ENCODE data around the gene DLG2. TPM values are rescaled to one million over a fixed set of nuclear protein-coding genes. Genes with fewer than 3 reads are reported as not detected.

The DLG2 gene
- total RNA-seq, 4 donors from 2014 or later: 6.5 to 14.6 (median 7.2) TPM

DNA sequence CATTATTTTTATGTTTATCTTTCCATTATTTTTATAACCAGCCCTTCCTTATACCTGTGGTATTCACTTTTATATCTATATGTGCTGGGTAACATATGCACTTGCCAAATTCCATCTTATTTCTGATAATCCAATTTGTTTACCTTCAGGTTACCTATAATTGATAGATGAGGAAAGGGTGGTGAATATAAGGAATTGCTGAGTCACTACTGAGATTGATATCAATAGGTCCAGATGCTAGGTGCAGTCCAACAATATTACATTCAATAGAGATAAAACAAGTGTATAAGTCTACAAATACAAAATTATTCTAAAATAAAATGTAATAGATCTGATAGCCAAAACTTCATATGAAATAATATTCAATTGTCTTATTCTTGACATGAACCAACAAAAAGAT is 1582.0 kb downstream of the DLG2 start:
- H3K36me3 ChIP-seq: no peaks in the 10 kb centered on the region
- TF ChIP-seq POLR2A (IDR thresholded peaks at IDR 0.05) (no peak), EP300 (IDR thresholded peaks at IDR 0.05) (no peak)
- TF ChIP-seq, protein P1, sequence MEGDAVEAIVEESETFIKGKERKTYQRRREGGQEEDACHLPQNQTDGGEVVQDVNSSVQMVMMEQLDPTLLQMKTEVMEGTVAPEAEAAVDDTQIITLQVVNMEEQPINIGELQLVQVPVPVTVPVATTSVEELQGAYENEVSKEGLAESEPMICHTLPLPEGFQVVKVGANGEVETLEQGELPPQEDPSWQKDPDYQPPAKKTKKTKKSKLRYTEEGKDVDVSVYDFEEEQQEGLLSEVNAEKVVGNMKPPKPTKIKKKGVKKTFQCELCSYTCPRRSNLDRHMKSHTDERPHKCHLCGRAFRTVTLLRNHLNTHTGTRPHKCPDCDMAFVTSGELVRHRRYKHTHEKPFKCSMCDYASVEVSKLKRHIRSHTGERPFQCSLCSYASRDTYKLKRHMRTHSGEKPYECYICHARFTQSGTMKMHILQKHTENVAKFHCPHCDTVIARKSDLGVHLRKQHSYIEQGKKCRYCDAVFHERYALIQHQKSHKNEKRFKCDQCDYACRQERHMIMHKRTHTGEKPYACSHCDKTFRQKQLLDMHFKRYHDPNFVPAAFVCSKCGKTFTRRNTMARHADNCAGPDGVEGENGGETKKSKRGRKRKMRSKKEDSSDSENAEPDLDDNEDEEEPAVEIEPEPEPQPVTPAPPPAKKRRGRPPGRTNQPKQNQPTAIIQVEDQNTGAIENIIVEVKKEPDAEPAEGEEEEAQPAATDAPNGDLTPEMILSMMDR (IDR thresholded peaks at IDR 0.05): no peak
- H3K27ac ChIP-seq: no peak overlapping the region
- no peak for DNase-seq (ENCODE audit: low spot score in 2 of 2)
- no peaks in the 10 kb centered on the region for H3K4me1 ChIP-seq
- H3K9me3 ChIP-seq: peaks cover 0 to 7% (median 0%) of the 10 kb centered on the region in 4 donors
- no peak overlapping the region for H3K4me3 ChIP-seq
- H3K27me3 ChIP-seq: no peaks in the 10 kb centered on the region

DNA sequence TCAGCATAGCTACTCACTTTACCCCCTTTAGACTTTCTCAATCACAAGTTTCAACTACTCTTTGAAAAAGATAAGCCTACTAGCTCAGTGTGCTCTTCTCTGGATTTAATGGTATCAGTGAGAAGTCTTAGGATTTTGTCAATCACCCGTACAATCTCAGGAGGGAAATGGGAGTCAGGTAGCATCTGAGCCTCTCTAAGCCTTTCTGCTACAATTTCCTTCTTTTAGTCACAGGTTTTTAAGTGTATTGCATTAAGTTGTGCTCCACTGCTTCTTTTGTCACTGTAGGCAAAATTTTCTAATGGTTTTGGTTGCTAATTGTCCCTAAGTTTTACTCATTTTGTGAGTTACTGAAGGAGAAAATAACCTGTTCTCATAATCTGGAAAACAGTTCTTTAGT is 1582.4 kb downstream of the DLG2 start:
- 83 to 91% methylated on average over 1 of the region's 1 CpG for whole genome bisulfite sequencing, 2 donors
- TF ChIP-seq, protein P1 (IDR thresholded peaks at IDR 0.05): no peak
- TF ChIP-seq POLR2A (IDR thresholded peaks at IDR 0.05): no peak
- TF ChIP-seq EP300 (IDR thresholded peaks at IDR 0.05): no peak
- no peaks in the 10 kb centered on the region for H3K36me3 ChIP-seq

DNA sequence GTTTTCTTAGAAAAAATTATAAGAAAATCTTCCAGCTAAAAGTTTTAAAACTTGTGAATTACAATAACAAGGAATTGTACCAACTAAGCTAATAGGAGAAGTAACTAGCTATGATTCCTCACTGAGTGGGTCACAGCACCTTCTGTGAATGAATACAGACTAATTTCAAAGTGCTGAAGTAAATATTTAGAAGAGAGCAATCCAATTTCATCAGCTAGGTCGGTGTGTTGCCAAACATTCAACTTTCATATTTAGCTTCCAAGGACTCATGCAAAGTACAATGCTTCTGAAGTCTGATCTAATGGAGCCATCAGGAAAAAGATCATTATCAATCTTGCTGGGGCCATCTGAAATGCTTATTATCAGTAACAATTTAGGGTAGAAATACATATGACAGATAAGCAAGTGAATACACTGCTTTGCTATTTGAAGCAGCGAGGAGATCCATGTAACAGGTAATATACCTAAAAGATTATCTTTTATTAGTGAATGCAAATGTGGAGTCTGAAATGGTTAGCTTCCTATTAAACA is 1590.4 kb downstream of the DLG2 start:
- no peaks in the 10 kb centered on the region for H3K36me3 ChIP-seq
- H3K4me3 ChIP-seq: no peak overlapping the region
- H3K27me3 ChIP-seq: no peaks in the 10 kb centered on the region
- 77 to 79% methylated on average over 2 of the region's 2 CpGs for WGBS, 2 donors
- no peaks in the 10 kb centered on the region for H3K4me1 ChIP-seq
- TF ChIP-seq, protein P1 (IDR thresholded peaks at IDR 0.05): no peak
- TF ChIP-seq EP300 (IDR thresholded peaks at IDR 0.05) (no peak), POLR2A (IDR thresholded peaks at IDR 0.05) (no peak)
- no peaks in the 10 kb centered on the region for H3K9me3 ChIP-seq
- H3K27ac ChIP-seq: no peak overlapping the region
- DNase-seq (ENCODE audit: low spot score in 2 of 2): no peak

More for the DNA sequence above, 1582.4 kb downstream of the DLG2 start:
- H3K4me3 ChIP-seq: no peak overlapping the region
- no peak for DNase-seq (ENCODE audit: low spot score in 2 of 2)
- no peaks in the 10 kb centered on the region for H3K27me3 ChIP-seq
- peaks cover 0 to 2% (median 0%) of the 10 kb centered on the region in 4 donors for H3K9me3 ChIP-seq
- H3K27ac ChIP-seq: no peak overlapping the region
- H3K4me1 ChIP-seq: no peaks in the 10 kb centered on the region

DNA sequence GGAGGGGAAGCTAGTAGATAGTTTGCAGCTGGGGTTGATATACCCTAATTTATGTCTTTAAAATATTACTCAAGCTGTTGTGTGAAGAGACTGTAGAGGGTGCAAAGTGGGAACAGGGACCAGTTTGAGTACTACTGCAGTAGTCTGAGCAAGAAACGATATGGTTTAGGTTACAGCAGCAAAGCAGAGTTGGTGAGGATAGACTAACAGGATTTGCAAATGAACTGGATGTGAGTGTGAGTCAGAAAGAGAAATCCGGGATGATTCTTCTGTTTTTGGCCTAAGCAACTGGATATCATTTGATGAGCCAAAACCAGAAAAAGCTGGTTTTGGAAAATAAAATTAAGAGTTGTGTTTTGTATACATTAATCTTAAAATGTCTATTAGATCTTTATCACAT is 1591.5 kb downstream of the DLG2 start:
- Histone ChIP-seq H3K4me1 (no peaks in the 10 kb centered on the region), H3K27me3 (no peaks in the 10 kb centered on the region), H3K9me3 (no peaks in the 10 kb centered on the region), H3K36me3 (no peaks in the 10 kb centered on the region), H3K27ac (no peak overlapping the region), H3K4me3 (no peak overlapping the region)
- no peak for TF ChIP-seq POLR2A (IDR thresholded peaks at IDR 0.05)
- no peak for TF ChIP-seq EP300 (IDR thresholded peaks at IDR 0.05)
- TF ChIP-seq, protein P1 (IDR thresholded peaks at IDR 0.05): no peak
- 77 to 83% methylated on average over 2 of the region's 2 CpGs for WGBS, 2 donors
- no peak for DNase-seq (ENCODE audit: low spot score in 2 of 2)

DNA sequence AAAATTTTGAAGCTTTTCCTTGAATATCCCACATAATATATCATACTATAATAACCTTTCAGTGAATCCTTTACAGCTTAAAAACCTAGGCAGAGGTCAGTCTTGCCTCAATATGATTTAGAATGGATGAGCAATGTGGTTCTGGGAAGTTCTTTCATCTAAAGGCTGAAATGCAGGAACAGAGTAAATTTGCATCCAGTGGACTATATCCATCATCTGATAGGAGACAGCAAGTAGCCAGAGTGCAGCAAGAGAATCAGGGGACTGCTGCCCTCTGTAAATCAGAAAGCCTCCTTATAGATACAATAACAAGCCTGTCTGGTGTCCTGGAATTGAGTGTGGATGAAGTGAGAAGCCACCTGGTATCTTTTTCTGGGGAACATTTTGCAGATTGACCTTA is 1592.7 kb downstream of the DLG2 start:
- H3K36me3 ChIP-seq: no peaks in the 10 kb centered on the region
- no peaks in the 10 kb centered on the region for H3K9me3 ChIP-seq
- no peak for DNase-seq (ENCODE audit: low spot score in 2 of 2)
- H3K4me3 ChIP-seq: no peak overlapping the region
- H3K27ac ChIP-seq: no peak overlapping the region
- no peaks in the 10 kb centered on the region for H3K4me1 ChIP-seq
- no peak for TF ChIP-seq EP300 (IDR thresholded peaks at IDR 0.05)
- no peaks in the 10 kb centered on the region for H3K27me3 ChIP-seq

DNA sequence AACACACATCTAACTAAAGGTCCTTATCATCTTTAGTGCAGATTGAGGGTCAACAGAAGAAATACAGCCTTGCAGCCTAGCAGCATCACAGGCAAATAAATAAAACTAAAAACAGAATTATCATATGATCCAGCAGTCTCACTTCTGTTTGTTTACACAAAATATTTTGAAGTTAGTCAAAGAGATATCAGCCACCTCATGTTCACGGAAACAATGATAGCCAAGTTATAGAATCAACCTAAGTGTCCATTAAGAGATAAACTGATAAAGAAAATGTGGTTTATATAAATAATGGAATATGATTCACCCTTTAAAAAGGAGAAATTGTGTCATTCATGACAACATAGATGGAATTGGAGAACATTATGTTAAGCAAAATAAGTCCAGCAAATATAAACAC is 1602.9 kb downstream of the DLG2 start:
- Histone ChIP-seq H3K27ac (no peak overlapping the region), H3K36me3 (no peaks in the 10 kb centered on the region), H3K27me3 (no peaks in the 10 kb centered on the region), H3K4me1 (peaks cover 0 to 22% (median 0%) of the 10 kb centered on the region in 4 donors), H3K9me3 (no peaks in the 10 kb centered on the region), H3K4me3 (no peak overlapping the region)
- WGBS, 2 donors: 97 to 98% methylated on average over 1 of the region's 1 CpG
- TF ChIP-seq, protein P1 (IDR thresholded peaks at IDR 0.05): no peak
- TF ChIP-seq POLR2A (IDR thresholded peaks at IDR 0.05) (no peak), EP300 (IDR thresholded peaks at IDR 0.05) (no peak)
- DNase-seq (ENCODE audit: low spot score in 2 of 2): no peak

All from tibial nerve (tissue), 4 donors.